8988T (cell line): ENCODE measurements around the gene PMEPA1.

Experiments used
- DNase-seq: peaks from one replicate; pipeline ENCODE4 v3.0.0; 2011

The PMEPA1 gene

DNA sequence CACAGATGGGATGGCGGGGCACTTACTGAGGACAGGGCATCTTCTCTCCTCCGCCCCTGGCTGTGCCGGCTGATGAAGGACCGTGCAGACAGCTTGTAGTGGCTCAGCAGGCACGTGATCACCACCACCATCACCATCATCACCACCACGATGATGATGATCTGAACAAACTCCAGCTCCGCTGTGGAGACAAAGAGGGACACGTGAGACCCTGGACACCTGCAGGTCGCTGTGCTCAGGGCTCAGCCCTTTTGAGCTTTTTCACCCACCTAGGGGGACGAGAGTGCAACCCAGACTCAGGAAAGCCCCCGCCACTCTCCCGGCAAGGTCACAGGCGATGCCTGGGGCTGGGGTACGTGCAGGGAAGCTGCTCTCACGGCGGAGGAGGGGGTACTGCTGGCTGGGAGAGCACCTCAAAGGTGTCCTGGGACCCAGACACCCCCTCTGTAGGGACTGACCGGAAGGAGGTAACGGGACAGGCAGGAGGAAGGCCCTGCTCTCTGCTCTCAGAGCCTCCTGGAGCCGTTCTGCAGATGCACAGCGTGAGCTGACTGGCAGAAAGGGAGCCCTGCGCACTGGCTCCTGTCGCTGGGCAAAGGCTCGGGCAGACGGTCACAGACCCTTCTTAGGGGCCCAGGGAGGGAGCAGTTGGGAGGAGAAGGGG is 50.2 kb downstream of the PMEPA1 start:
- DNase-seq, result peak; percentile 46

DNA sequence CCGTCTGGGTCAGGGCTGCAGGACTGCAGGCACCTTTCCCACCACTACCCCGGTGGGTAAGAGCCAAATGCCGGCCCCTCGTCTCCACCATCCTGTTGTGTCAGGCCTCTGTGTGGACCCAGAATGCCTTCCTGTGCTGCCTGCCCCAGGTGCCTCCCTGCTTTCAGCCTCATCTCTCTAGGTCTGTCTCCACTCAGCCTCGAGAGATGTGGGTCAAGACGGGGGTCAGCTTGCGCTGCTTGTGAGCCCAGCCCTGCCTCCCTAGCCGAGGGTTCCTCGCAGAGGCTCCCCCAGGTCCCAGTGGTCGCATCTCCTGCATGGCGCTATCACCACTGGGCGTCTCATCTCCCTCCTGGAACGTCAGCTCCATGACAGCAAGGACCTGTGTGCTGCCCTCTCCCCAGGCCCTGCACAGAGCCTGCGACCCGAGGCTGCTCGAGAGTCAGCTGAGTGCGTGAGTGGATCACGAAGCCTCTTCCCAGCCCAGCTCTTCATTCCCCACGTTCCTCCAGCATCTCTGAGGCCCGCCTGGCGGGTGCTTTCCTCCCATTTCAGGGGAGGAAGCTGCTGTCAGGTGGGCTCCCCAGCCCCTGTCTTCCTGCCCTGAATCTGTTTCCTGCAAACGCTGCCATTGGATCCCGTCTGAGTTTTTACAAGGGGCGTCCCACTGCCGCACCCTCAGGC is 50.8 kb downstream of the PMEPA1 start:
- peak; percentile 46 for DNase-seq

DNA sequence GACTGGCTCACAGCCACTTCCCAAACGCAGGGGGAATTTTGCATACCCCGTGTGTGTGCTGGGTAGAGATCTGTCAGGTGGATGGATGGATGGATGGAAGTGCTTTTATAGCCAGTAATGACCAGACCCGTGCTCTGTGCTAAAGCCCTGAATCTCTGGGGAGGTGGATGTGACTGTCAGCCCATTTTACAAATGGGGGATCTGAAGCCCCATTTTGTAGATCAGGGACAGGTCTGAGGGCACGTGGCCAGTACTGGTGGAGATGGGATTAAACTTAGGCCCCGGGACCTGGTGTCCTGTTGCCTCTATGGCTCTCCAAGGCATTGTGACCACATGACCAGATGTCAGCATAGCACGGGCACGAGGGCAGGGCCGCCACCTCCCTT is 51.4 kb downstream of the PMEPA1 start:
- DNase-seq, result no peak

- DNase-seq, result peak; percentile 42
These were observed 52.0 kb downstream of the PMEPA1 start for GRCh38 chr20:57657535-57658446.

DNA sequence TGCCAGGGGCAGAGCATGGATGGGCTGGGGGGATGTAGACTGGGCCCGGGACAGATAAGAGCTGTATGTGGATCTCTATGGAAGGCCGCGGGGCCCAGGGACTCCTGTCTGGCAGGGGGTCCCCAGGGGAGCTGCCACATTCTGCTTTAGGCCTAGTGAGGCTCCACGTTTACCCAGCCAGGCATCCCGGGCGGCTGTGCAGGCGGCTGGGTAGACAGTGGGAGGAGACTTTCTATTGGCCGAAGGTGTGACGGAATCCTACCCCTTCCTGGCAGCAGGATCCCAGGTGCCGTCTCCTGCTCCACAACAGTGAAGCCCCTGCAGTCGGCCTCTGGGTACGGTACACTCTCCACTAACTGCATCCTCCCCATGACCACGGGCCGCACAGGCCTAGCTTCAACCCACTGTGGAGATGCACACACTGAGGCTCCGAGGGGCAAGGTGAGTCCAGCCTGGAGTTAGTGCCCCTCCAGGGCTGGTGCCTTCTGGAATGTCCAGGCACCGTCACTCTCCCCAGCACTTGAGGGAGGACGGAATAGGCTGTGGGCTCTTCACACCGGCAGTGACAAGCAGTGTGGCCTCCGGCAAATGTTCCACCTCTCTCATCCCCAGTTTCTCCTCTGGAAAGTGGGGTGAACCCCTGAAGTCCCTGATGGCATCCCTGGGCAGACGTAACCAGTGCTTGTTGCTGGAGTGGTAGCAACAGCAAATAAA is 52.8 kb downstream of the PMEPA1 start:
- DNase-seq, result peak; percentile 31

GRCh38 chr20:57656252-57656820 is 53.5 kb downstream of the PMEPA1 start:
- DNase-seq, result peak; percentile 29

DNA sequence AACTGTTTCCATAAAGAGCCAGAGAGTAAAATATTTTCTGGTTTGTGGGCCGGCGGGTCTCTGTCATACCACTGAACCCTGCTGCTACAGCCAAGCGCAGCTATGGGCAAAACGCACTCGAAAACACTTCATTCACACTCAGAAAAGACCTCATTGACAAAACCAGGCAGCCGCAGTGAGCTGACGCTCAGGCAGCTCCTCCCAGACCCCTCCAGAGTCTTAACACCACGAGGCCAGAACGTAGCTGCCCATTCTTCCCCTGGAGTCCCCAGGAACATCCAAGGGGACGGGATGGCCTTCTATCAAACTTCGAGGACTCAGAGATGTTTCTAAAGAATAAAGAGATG is 54.0 kb downstream of the PMEPA1 start:
- peak; percentile 30 for DNase-seq

DNA sequence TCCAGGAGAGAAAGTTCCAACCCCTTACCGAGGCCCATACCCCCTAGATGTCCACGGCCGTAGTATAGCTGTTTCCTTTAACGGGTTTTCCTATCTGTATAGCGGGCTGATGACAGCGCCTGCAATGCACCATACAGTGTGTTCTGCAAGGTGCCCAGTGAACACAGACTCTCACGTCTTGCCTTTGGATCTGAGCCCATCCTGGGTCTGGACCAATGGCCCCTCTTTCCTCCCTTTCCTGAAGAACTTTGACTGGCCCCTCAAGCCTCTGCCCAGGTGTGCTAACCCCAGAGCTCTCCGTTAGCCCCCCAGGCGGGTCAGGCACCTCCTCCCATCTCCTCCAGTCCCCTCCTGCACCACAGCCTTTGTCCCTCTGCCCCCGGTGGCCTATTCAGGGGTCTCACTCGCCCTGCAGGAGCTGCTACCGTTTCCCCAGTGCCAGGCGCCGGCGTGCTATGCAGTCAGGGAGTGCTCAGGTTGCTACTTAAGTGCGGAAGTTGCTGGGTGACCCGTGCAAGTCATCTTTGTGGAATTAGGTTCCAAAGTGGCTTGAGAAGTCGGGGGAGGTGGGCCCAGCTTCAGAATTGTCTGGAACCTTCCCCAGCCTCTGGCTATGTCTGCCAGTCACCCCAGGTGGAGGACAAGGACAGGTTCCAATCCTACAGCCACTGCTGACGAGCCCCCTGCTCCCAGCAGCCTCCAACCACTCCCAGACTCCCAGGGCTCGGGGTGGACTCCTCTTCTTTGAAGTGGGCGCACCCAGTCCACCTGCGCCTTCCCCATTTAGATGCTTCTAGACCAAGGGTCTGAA is 54.6 kb downstream of the PMEPA1 start:
- DNase-seq, result peak; percentile 45

DNA sequence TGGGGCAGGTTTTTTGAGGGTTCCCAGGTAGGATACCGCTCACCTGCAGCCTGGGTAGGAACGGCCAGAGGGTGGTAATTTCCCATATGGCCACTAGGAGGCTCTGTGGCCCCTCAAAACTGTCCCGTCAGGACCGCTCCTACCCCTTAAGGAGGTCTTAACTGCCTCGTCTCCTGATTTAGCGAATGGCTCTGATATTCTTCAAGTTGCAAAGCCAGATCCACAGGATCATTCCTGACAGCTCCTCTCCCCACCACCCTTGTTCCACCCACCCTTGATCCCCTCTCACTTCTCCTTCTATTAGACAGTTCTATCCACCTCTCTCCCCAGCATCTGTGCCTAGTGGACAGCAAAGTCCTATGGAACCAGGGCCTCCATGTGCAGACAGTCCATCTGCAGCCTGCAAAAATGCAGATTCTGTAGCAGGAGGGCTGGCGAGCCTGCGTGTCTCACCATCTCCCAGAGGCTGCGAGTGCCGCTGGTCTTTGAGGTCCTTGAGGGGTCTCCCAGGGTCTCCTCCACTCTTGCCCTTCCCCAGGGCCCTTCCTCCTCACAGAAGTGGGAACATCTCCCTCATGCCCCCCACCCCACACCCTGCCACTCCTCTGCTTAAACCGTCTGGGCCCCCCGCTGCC is 55.3 kb downstream of the PMEPA1 start:
- peak; percentile 99 for DNase-seq

DNA sequence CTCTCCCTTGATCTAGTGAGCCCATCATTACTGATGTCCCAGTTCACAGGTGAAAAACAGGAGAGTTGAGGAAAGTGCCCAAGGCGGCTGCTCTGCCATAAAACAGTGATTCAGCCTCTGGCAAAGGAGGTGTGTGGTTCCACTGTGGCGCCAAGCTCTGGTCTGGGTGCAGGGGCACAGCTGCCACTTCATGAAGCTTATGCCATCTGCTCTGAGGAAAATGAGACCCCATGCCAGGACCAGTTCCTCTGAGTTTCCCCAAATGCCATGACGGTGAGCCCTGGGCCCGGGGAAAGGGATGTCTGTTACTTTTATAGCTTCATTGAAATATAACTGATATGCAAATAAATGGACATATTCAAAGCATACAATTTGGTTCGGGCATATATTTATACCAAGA is 55.9 kb downstream of the PMEPA1 start:
- DNase-seq, result no peak

GRCh38 chr20:57653546-57653900 is 56.3 kb downstream of the PMEPA1 start:
- no peak for DNase-seq

DNA sequence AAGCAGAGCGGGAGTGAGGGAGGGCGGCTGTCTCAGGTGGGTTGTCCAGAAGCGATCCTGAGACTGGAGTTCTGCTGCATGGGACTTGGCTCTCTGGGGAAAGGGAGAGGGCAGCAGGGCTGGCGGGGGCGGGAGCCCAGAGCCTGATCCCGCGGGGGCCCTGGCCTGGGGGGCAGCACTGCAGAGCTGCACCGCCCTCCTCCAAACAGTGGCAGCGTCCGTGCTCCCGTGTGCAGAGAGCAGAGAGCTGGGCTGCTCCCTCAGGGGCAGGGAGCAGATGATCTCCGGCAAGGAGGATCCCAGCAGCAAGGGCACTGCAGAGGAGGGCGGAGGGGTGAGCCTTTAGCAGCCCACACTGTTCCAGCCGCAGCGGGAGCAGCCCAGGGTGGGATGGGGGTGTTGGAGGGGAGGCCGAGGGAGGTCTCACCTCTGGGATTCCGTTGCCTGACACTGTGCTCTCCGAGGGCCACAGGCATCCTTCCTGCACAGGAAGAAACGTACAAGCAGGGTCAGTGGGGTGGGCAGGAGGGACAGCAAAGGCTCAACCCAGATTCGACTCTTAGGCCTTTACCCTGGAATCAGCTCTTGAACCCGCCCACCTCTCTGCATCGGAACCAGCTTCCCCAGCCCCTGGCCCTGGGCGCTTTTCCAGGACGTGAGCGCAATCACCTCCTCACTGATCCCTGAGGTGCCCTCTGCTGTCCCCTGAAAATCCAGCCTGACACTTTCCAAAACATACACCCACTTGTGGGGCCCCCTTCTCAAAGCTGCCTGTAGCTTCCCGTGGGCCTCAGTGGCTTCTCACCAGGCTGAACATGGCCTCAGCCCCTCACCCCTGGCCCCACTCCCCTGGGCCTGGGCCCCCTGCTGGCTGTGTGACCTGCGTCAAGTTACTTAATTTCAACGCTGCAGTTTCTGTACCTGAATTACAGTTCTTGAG is 56.9 kb downstream of the PMEPA1 start:
- no peak for DNase-seq

GRCh38 chr20:57651881-57652605 is 57.8 kb downstream of the PMEPA1 start:
- DNase-seq, result no peak

DNA sequence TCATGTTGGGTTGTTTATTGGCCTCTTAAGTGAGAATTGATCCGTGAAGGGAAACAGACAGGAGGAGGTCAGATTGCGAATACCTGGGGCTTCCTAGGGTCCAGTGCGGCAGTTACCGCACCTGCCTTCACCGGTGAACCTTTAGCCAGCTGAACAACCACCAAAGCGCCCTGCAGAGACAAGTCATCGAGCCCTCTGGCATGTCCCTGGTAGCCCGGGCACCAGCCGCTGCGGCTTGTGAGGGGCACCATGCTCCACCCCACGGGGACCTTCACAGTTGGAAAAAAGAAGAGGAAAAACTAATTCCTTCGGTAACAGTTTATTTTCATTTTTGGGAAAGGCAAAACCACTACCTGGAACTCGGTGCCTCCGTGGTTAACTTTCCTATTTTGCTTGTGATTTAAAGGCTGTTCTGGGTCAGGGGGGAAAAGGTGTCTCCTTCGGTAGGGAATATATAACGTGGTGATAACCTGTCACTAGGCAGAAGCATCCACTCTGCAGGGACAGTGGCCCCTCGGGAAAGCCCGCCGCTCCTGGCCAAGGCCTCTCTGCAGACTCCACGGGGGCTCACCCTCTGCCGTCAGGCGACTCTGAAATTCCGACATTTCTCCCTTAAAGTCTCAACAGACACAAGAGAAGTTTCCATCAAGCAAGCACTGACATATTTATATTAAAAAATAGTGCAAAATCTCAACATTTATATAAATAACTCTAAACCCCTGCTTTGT is 58.9 kb downstream of the PMEPA1 start:
- no peak for DNase-seq

GRCh38 chr20:57650266-57650665 is 59.5 kb downstream of the PMEPA1 start:
- DNase-seq, result no peak

- no peak for DNase-seq
These were observed 60.2 kb downstream of the PMEPA1 start for GRCh38 chr20:57649617-57650015.

GRCh38 chr20:57648878-57649616 is 60.8 kb downstream of the PMEPA1 start:
- DNase-seq, result no peak
